GM20431 (cell line): ENCODE data around the gene LGR4.

Experiments
- in situ Hi-C: fragments of 300-500 bp; cut with MseI, MboI; formaldehyde crosslinking; loops from one replicate; pipeline ENCODE4 v1.15.0; 2020; ENCODE audit warnings: low sequenced_read_pairs; ENCODE audit not compliant: unreplicated experiment

The LGR4 gene

DNA sequence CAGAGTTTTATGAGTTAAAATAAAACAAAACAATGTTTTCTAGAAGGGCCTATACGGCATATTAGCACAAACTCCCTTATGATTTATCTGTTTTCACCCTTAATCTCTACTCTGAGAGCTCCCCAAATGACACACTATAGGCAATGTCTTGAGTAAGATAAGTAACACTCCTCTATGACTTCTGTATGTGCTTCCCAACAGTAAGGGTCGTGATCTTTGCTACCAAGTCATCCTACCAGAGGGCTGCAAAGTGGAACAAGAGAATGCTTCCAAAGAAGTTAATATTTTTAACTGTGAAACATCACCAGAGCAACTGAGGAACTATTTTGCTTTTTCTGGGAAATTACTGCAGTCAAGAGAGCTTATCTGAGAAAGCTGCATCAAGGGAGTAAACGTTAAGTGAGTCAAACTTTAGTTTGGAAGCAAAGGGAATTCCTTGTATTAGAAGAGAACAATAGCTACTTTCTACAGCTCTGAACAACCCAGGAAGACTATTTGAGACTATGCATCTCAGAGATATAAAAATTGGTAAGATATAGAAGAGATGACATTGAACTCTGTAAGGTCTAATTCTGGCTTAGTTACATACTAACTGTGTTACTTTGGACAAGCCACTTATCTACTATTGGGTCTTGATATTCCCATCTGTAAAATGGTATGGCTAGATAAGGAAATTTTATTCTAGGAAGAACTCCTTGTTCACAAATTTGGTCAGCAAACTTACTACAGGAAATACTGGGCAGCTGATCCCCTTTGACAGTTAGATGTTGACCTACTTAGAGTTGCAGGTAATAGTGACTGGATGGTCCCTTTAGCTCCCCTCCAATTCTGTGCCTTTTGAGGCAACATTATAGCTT lies 65.9 kb downstream of the LGR4 start:
- in situ Hi-C loops, result no loop called here

DNA sequence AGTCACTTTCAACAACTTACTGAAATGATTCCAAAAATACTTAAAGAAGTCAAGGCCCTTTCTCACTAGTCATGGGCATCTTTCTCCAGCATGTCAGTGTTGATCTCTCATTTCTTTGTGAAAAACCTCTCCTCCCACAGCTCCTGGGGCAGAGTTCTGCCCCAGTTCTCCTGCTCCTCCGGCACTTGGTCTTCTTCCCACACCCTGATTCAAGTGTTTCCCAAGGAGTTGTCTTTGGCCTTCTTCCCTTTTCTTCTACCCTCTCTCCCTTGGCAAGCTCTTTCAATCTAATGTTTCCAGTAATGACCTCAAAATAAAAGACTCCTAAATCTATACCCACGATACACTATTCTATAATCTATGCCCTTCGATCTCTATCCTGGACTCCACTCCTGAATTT lies 67.5 kb downstream of the LGR4 start:
- in situ Hi-C loops, result no loop called here

GRCh38 chr11:27404427-27404826 lies 68.2 kb downstream of the LGR4 start:
- in situ Hi-C loops, result no loop called here

DNA sequence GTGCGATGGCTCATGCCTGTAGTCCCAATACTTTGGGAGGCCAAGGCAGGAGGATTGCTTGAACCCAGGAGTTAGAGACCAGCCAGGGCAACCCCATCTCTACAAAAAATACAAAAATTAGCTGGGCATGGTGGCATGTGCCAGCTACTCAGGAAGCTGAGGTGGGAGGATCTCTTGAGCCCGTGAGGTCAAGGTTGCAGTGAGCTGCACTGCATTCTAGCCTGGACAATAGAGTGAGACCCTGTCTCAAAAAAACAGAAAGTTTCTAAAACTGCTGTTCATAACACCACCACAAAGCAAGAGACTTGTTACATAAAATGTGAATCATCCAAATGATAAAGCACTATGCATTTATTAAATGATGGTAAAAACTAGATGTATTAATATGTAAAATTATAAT lies 69.4 kb downstream of the LGR4 start:
- in situ Hi-C loops, result no loop called here

DNA sequence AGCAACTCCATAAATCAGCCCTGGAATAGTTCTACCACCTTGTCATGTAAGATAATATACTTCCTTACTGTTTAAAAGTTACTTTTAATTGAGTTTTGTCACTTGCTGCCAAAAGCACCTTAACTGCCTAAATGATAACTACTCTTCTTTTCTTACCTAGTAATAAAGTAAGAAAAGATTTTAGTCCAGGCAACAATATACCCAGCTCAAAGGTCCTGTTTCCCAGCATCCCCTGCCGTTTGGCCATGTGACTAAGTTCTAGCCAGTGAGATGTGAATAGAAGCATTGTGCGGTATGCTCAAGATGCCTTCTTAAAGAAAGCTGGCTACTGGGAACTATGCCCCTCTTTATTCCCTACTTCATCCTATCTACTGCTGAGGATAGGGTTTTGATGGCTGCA lies 70.1 kb downstream of the LGR4 start:
- in situ Hi-C loops, result no loop called here

DNA sequence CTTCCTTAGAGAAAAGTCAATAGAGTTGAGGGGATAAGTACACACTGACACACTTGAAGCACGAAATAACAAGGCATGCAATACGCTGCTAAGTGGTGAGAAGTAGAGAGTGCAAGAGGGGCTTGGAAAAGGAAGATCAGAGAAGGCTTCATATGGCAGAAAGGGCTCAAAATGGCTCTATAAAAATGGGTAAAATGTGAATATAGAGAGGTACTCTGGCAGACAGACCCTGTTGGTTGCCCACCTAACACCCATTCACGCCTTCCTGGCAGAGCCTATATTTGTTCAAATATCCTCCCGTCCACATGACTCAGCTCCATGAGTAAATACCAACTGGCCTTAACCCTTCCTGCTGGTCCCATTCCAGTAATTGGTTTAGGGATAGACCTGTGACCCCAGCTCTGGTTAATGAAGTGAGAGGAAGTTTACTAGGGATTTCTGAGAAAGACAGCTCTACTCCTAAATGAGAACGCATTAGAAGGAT lies 70.7 kb downstream of the LGR4 start:
- in situ Hi-C loops, result no loop called here

DNA sequence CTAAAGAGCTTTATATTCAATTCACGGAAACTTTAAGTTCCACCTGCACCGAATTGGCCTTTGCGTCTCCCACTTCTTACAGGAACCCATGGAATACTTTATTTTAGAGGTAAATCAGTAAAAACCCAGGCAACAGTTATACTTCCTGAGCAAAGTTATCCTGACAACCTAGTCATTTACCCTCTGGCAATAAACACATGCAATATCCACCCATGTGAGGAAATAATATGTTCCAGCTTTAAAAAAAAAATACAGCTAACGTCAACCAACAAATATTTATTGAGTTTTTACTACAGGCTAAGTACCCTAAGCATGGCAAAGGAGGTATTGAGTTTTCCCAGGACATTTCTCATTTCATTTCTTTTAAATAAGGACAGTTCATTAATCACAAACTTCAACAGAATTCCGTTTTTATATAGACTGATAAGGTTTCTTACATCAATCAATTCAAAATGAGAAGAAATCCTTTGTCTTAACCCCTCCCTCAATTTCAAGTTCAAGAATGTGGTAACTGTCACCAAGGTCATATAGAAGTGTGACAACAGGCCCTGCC lies 71.2 kb downstream of the LGR4 start:
- in situ Hi-C loops, result no loop called here

GRCh38 chr11:27398400-27398770 lies 74.2 kb downstream of the LGR4 start:
- in situ Hi-C loops, result no loop called here

- in situ Hi-C loops, result no loop called here
Observed at GRCh38 chr11:27397624-27398399, 74.8 kb downstream of the LGR4 start.

- in situ Hi-C loops, result no loop called here
Observed at GRCh38 chr11:27396259-27396839, 76.2 kb downstream of the LGR4 start.

GRCh38 chr11:27395556-27396258 lies 76.9 kb downstream of the LGR4 start:
- in situ Hi-C loops, result no loop called here

DNA sequence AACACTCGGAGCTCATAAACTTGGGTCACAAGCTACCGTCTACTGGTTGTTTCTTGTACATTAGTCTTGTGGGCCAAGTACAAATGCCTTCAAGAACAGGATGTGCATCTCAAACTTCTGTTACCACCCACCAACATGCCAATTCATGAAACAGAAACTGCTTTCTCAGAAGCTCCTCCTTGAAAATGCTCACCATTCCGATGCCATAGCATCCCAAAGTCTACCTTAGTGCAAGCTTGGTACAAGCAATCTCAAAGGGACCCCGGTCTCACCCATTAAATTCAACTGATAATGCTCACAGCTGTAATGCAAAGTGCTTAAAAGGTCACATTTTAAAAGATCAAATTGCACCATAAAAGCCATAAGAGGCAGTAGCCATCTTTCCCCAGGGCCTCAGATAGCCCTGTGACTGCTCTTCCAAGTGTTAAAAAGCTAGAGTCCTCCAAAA lies 77.8 kb downstream of the LGR4 start:
- in situ Hi-C loops, result no loop called here

DNA sequence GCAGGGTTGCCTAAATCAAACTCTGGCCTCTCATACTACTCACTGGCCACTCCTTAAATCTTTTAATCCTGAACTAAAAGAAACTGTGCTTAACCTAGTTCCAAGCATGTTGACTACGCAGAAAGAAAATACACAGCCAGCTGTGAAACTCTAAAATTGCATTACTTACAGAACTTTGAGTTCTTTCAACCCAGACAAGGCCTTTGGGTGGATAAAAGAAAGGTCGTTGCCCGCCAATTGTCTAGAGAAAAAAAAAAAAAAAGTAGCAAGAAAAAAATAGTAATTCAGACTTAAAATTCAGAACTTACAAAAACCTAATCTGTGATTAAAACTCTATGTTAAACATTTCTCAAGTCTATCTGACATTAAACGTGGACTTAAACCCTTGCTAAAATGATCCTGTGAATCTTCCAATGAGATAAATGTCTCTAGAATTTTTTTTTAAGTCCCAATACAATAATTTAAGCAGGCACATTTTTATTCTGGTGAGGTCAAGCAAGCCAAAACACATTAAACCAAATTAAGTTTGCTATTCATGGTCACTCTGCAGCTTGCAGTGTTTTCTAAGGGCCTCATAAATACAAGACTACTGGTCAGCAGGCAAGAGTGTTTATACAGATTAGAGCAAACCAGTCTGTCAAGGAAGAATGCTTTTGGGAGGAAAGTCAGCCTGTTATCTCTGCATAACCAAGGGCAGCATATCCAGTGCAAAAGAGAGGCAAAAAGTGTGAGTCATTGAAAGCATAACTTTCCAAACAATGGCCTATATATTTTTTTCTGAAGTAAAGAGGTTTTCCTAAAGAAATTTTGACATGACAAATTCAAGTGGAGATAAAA lies 80.1 kb downstream of the LGR4 start:
- in situ Hi-C loops, result no loop called here

DNA sequence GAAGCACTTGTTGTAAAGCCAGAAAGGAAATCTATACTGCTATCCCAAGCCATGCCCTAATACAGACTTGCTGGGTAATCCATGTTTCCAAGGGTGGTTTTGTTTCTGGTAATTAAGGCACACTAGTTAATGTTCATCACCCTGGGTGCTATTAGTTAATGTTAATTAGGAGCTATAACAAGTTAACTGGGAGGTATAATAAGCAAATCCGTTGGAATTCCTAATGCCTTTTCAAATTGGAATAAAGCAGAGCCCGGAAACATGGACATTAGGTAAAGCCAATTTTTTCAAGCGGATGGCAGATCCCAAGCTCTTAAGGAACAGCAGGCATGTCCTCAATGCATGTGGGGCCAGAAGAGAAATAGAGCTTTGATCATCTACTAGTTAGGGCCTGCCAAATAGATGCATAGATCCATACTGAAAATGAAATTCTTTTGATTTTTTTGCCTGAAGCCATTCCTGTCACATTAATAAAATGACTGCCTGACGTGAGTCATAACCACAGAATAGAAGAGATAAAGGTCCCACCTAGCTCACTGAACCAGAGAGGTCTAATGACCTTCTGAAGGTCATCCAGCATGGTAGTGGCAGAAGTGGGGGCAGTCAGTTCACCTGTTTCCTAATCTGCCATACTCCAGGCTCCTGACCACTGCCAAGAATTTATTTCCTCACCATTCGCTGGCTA lies 81.1 kb downstream of the LGR4 start:
- in situ Hi-C loops, result no loop called here

GRCh38 chr11:27390318-27391295 lies 82.0 kb downstream of the LGR4 start:
- in situ Hi-C loops, result no loop called here

- in situ Hi-C loops, result no loop called here
Observed at GRCh38 chr11:27388869-27389268, 83.7 kb downstream of the LGR4 start.

DNA sequence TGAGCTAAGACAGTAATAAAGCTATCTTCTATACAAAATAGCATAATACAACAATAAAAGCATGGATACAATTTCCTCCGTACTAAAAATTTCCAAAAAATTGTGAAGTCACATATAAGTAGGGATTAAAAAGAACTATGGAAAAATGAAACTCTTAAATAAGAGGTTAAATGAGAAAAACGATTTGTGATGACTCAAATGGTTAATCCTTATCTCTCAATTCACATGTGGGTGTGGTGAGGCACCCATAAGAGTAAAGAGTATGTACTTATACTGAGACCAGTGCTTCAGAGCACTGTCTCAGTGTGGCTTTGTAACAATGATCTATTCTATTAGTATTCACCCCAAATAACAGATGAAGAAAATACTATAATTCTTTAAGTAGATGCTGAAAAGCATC lies 84.6 kb downstream of the LGR4 start:
- in situ Hi-C loops, result no loop called here
